ENCODE results near the gene INTS14.
A peak's percentile ranks its signal among the peaks of the same experiment; 100 is the strongest.
"Not testable (repeated sequence)": the region's sequence is repeated elsewhere in the genome, so short reads cannot be mapped to it uniquely, and the experiment has no call there.

INTS14 gene

DNA sequence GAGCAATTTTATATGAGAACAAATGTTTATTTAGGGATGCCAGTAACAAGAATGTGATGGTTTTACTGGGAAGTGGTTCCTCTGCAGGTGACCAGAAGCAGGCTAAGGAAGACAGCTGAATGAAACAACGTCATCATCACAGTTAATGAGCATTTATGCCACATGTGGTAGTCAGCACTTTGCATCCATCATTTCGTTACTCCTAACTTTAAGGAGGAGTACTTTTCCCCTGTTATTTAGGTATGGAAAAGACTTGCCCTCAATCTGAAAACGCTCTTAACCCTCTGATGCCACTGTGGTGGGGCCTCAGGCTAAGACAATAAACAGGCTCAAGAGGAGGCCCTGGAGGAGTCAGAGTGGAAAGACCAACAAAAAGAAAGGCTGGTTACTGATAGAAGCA is 31.2 kb downstream of the INTS14 start:
- no peak for DNase-seq (ENCODE audit: low read depth, low spot score)

DNA sequence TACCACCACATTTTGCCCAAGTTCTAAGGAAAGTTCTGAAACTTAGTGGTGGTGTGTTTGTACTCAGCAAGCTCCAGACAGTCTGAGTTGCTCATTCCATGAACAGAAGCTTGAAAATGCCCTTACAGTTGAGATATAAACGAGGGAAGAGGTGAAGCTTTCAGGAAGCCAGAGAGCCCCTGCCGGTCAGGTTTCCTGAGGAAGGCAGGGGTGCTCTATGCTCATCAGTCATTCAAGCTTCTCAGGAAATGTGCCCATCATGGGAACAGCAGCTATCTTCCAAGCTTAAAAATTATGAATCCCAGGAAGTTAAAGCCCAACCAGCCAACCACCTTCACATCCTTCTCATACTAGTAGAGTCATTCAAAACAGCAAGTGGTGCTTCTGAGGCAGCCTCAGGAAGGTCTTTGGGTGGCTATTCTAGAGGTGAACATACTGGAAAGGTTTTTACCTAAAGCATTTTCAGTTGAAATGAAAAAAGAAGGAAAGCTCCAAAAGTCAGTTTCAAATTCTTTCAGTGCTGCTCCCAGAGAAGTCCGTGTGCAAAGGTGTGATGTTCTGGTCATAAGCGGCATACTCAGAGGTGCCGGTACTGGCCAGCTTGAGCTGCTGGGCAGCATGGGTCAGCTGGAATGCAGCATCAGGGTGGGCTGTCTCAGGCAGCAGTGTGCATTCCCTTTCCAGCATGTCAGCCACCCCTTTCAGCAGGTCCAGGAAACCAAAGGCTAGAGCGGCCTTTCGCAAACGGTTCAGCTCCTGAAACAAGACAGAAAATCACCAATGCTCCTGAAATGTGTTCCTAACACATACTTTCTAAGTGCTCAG is 31.8 kb downstream of the INTS14 start:
- no peak for DNase-seq (ENCODE audit: low read depth, low spot score)

DNA sequence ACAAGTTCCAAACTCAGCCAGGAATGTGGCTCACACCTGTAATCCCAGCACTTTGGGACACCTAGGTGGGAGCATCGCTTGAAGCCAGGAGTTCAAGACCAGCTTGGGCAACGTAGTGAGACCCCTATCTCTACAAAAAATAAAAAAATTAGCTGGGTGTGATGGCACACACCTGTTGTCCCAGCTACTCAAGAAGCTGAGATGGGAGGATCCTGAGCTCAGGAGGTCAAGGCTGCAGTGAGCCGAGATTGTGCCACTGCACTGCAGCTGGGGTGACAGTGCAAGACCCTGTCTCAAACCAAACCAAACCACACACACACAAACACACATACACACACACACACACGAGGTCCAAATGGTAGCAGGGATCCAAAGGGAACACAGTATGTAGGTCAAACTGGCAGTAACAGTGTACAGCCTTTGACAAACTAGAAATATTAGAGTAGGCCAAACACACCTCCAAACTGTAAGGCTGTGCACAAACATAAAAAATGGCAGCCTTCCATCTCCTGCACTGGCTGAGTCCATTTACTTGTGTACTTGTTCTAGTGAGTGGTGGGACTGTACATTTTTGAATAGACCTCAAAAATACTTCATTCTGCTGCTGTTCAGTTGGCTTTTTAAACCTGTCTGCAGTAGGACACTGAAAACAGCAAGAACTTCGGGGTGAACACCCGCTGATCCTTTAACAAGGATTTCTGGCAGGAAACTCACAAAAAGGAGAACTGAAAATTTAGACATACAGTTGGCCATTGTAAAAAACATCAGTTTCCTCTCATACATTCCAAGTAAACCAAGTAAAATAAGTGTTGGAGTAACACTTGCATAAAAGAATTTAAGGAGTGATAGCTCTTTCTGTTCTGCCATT is 33.6 kb downstream of the INTS14 start:
- no peak for DNase-seq (ENCODE audit: low read depth, low spot score)

DNA sequence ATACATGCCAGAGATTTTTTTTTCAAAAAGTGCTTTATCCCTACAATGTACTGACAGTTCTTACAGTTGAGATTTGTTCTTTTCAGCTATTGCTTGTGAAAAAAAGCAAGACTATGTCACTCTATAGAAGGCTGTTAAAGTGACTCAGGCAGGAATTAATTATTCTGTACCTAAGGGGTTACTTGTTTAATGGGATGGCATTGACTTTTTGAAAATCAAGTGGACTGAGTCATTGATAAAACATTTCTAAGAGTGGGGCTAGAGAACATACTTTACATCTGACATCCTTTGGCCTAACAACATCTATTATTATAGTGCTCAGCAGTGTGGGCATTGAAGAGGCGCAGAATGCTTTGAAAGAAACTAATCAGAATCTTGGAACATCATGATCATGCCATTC is 34.3 kb downstream of the INTS14 start:
- DNase-seq (ENCODE audit: low read depth, low spot score) = no peak

DNA sequence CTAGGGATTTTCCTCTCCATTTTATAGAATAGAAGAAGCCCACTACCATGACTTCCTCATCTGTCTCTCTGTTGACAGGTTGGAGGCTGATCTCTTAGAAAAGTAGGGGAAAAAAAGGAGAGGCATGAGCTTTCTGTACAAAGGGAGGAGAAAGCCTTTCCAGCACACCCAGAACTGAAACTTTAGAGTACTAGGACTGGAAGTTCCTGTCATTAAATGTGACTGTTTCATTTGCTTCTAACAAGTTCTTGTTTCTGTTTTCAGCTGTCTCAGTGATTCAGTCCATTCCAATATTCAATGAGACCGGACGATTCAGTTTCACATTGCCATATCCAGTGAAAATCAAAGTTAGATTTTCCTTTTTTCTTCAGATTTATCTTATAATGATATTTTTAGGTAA is 39.0 kb downstream of the INTS14 start:
- DNase-seq (ENCODE audit: low read depth, low spot score) = no peak

DNA sequence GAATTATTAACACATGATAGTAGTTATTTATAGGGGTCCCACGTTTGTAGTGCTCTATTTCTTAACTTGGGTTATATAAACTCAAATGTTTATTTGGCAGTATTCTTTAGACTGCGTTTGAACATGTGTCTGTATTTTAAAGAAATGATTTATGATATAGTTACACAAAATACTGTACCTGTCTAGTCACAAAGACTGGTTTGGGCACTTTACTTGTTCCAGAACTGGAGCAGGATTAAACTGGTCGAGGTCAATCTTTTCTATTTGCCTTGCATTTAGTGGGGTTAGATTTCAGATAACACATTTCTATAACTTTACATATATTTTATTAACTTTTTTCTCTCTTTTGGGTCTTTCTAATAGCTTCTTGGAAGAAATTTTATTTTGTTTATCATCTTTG is 41.2 kb downstream of the INTS14 start:
- no peak for DNase-seq (ENCODE audit: low read depth, low spot score)

DNA sequence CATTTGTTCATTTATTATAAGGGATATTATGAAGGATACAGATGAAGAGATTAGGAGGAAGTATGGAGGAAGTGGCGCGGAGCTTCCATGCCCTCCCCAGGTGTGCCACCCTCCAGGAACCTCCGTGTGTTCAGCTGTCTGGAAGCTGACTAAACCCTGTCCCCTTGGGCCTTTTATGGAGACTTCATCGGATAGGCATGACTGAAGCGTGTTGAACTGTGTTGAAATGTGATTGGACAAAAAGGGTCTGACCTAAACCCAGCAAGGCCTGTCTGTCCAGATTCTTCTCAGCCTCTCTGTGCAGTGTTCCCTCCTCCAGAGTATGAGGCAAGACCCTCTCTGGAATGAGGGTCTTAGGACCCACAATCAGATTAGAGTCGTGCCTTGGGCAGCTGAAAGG is 49.0 kb downstream of the INTS14 start:
- DNase-seq (ENCODE audit: low read depth, low spot score) = no peak

DNA sequence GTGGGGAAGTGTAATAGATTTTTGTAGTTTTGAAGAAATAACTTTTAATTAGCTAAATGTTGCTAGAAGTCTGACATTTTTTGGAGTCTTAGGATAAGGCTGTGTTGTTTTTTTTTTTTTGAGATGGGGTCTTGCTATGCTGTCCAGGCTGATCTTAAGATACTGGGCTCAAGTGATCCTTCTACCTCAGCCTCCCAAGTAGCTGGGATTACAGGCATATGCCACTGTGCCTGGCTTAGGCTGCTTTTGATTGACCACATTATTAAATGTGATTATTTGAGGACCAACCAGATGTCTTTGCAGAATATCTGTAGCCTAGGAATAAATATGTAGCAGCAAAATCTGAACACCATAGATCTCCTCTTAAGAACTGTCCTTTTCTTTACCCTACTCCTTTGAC is 51.0 kb downstream of the INTS14 start:
- no peak for DNase-seq (ENCODE audit: low read depth, low spot score)

DNA sequence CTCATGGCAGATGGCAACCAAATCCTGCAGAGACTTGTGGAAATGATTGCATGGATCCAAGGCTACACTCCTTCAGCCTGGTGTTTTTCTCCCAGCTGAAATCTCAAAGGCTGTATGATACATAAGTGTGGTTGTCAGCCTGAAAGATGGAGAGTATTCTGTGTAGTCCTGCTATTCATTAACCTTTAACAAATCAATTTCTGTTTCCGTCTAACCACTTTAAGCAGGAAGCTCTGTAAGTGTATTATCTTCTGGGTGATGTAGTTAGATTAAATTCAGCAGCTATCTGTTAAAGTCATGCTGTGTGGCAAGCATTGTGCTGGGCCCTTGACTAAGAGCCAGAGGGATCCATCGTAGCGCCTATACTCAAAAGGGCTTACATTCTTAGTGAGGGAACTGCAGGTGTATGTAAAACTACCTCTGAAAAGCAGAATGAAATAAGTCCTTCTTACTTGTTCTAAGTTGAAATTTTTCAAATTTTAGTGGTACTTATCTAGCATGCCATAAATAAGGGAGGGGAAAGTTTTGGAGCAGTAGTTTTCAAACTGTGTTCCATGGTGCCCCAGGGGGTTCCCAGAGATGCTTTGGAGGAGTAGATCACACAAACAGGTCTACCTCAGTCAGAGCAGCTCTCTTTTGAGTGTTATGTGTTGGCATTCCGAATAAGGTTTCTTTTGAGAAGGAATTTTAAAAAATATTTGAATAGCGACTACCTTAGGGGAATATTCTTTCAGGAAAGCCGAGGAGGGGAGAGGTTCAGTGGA is 51.8 kb downstream of the INTS14 start:
- DNase-seq (ENCODE audit: low read depth, low spot score) = no peak

DNA sequence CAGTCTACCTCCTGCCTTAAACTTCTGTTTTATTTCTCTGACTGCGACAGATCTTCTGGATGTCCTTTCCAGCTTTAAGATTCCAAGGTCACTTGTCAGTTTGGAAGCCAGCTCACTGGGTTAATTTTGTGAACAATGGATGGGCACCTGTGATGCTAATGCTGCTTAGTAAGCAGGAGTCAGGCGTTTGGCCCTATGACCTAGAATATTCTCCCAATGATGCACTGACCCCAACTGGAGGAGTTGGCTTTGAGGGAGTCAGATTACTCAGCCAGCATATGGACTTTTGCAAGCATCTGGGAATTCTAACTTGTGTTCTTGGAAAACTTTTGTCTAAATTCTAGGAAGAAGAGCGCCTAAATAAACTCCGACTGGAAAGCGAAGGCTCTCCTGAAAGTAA is 52.6 kb downstream of the INTS14 start:
- no peak for DNase-seq (ENCODE audit: low read depth, low spot score)

DNA sequence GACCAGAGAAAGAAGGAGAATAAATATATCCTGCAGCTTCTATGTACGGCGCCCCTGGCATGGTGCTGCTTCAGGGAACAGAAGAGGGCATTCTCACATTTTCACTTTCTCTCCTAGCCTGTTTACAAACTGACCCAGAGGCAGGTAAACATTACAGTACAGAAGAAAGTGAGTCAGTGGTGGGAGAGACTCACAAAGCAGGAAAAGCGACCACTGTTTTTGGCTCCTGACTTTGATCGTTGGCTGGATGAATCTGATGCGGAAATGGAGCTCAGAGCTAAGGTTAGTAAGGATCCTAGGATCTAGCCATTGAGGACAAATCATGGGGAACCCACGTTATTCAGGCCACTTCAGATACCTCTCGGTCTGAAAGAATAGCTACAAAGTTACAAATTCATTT is 54.3 kb downstream of the INTS14 start:
- DNase-seq (ENCODE audit: low read depth, low spot score) = no peak

DNA sequence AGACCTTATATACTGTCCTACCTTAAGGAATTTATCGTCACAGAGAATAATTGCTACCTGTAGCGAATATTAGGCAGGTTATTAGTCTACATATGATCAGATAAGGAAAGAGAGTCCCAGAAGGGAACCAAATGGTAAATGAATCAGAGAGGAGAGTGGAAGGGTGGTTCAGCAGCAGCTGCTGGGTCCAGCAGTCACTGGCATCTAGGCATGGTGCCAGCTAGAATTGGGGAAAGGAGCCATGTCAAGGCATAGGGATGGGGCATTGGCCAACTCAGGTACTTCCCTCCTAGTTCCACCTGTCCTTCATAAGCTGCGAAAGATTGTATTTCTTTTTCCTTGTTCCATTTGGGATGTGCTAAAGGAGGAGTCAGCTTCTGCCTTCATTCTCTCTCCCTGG is 57.2 kb downstream of the INTS14 start:
- no peak for DNase-seq (ENCODE audit: low read depth, low spot score)

DNA sequence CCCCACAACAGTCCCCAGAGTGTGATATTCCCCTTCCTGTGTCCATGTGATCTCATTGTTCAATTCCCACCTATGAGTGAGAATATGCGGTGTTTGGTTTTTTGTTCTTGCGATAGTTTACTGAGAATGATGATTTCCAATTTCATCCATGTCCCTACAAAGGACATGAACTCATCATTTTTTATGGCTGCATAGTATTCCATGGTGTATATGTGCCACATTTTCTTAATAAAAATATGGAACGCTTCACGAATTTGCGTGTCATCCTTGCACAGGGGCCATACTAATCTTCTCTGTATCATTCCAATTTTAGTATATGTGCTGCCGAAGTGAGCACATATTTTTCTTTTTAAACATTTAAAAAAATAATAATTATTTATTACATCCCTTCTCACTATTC is 58.1 kb downstream of the INTS14 start:
- not testable (repeated sequence) for DNase-seq (ENCODE audit: low read depth, low spot score)

DNA sequence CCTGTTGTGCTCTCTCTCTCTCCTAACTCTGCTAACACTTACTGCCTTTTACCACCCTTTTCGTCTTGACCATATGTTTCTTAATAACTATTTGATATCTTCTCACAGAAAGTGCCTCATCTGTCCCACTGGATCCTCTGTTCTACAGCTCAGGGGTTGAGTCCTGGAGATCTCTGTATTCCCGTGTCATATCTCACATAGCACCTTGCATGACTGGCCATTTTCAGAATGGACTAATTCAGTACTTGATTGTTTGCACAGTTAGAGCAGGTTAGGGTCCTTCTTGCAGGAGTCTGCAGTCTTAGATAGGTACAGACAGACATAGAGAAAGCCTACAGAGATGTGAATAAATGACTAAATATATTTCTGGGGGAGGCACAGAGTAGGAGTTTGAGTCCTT is 59.7 kb downstream of the INTS14 start:
- no peak for DNase-seq (ENCODE audit: low read depth, low spot score)

DNA sequence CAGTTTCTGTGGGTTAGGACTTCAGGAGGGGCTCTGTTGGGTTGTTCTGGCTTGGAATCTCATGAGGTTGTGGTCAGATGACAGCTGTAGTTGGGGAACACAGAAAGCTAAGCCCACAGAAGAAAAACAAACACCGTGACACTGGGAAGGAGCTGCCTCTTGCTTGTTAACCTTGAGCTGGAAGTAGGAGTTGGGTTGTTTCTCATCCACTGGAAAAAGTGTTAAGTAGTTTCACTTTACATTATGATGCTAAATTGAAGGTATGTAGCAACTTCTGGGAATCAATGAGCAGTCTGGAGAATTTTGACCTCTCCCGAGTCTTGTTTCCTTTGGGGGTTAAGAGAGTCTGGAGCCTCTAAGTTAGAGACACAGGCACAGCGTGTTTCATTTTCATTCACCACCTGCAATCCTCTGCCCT is 60.2 kb downstream of the INTS14 start:
- peak; percentile 54 for DNase-seq (ENCODE audit: low read depth, low spot score)

DNA sequence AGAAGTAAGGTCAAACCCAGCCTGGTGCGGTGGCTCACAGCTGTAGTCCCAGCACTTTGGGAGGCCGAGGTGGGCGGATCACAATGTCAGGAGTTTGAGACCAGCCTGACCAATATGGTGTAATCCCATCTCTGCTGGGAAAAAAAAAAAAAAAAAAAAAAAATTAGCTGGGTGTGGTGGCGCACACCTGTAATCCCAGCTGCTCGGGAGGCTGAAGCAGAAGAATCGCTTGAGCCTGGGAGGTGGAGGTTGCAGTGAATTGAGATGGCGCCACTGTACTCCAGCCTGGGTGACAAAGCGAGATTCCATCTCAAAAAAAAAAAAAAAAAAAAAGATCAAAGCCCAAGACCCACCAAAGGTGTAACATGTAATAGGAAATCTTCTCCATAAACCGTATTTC is 61.6 kb downstream of the INTS14 start:
- not testable (repeated sequence) for DNase-seq (ENCODE audit: low read depth, low spot score)

DNA sequence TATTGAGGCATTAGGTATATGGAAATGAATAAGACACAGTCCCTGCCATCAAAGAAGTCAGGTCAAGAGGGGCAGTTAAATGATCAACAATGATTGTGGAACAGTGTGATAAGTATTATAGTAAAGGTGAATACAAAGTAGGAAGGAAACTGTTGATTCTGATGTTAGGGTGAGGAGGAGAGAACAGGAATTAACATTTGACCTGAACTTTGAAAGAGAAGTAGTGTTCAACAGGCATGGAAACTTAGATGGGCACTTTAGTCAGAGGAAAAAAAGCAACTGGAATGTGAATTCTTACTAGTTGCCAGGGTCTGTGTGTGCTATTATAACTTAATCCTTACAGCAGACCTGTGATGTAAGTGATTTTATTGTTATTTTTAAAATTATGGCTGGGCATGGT is 63.1 kb downstream of the INTS14 start:
- no peak for DNase-seq (ENCODE audit: low read depth, low spot score)

DNA sequence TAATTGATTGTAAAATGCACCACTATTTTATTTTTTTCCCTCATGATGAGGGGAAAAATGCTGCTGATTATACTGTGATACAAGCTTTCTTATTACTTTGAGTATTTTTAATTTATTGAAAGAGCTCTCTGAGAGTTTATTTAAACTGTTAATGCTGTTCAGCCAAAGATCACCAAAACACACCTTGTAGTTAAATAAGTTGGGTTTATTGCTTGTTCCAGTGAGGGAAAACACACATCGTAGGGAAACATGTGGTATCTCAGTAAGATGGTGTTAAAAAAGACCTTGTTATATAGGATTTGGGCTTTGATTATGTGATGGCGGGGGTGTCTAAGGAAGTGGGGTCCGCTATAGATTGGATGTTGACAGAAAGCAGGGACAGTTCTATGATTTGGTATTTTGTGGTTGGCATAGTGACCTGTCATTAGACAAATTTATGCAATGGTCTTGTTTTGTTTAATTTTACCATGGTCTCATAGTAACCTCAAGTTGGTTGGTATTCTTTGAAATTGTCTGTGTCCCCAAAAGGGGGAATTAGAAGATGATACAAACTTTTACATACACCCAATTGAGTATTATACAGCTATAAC is 69.6 kb downstream of the INTS14 start:
- DNase-seq (ENCODE audit: low read depth, low spot score) = no peak

DNA sequence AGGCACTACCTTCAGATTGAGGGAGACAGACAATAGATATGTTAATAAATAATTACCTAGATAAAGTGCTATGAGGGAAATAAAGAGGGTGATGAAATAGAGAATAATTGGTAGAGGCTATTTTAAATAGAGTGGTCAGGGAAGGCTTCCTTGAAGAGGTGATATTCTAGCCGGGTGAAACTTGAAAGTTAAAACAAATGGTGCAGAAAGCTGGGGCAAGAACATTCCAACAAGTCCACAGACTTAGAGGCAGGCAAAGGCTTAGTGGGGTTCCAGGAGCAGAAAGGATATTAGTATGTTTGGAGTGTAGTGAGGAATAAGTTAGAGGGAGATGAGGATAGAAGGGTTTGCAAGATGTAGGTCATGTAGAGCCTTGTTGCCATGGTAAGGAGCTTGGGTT is 70.6 kb downstream of the INTS14 start:
- DNase-seq (ENCODE audit: low read depth, low spot score) = no peak

DNA sequence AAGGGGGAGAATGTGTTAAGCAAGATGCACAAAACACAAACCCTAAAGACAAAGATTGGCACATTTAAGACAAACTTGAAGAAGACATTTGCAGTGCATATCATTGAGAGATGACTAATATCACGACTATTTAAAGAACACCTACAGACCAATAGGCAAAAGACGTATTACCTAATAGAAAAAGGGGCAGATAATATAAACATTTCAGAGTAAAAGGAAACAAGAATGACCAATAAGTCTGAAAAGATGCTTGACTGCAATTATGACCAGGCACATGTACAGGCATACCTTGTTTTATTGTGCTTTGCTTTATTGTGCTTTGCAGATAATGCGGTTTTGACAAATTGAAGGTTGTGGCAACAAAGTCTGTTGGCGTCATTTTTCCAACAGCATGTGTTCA is 75.7 kb downstream of the INTS14 start:
- DNase-seq (ENCODE audit: low read depth, low spot score) = no peak

DNA sequence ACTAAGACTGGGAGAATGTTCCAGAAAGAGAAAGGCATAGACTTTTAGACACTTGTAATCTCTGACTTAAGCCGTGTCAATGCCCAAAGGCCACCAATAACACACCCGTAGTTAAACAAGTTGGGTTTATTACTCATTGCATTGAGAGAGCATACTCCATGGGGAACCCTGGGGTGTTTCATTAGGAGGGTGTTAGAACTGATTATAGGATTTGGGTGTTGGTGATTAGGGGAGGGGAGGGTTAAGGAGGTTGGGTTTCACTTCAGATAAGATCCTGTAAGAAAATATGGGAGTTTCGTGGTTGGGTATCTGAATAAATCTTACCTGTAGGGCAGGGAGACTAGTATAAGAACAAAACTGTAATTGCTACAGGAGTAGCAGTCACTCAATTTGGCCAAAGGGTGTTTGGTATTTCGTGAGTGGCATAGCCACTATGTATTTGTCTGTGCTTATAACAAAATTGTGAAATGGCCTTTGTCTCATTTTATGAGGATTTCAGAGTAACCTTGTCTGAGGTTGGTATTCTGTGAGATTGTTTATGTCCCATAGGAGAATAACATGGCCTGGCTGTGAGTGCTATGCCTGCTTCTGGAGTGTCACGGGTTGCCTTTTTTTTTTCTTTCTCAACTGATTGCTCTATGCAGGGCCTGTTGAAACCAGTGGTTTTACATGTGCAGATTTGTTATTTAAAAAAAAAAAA is 77.7 kb downstream of the INTS14 start:
- no peak for DNase-seq (ENCODE audit: low read depth, low spot score)
